ENCODE results near the gene NEURL1B.

DNA sequence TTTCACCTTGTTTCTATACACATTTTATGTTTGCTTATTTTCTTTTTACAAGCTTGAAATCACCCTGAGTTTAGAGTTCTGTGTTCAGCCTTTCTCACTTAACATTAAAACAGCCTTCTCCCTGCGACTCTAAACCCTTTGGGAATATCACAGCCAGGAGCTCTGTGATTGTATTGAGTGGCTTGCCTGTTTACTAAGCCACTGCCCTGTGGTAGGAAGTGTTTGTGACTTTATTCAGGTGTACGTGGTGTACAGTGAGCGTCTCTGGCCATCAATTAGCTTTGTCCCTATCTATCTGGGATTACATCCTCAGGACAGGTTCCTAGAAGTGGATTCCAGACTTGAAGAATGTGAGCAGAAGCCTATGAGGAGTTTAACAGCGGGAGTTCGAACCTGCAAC lies 11.0 kb upstream of the NEURL1B start:
- TF ChIP-seq, protein P1, sequence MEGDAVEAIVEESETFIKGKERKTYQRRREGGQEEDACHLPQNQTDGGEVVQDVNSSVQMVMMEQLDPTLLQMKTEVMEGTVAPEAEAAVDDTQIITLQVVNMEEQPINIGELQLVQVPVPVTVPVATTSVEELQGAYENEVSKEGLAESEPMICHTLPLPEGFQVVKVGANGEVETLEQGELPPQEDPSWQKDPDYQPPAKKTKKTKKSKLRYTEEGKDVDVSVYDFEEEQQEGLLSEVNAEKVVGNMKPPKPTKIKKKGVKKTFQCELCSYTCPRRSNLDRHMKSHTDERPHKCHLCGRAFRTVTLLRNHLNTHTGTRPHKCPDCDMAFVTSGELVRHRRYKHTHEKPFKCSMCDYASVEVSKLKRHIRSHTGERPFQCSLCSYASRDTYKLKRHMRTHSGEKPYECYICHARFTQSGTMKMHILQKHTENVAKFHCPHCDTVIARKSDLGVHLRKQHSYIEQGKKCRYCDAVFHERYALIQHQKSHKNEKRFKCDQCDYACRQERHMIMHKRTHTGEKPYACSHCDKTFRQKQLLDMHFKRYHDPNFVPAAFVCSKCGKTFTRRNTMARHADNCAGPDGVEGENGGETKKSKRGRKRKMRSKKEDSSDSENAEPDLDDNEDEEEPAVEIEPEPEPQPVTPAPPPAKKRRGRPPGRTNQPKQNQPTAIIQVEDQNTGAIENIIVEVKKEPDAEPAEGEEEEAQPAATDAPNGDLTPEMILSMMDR (IDR thresholded peaks at IDR 0.05), result no peak
- TF ChIP-seq POLR2A (IDR thresholded peaks at IDR 0.05), result no peak

Data from tibial nerve (tissue), 3 donors.